NCI-H1436 (cell line): ENCODE results near the gene MUC12.
"Not testable (repeated sequence)": the region's sequence is repeated elsewhere in the genome, so short reads cannot be mapped to it uniquely, and the experiment has no call there.

Source experiments
- DNase-seq: peaks from one replicate; lab custom pipeline; 2025; lab: John Stamatoyannopoulos, UW

The MUC12 gene, protein sequence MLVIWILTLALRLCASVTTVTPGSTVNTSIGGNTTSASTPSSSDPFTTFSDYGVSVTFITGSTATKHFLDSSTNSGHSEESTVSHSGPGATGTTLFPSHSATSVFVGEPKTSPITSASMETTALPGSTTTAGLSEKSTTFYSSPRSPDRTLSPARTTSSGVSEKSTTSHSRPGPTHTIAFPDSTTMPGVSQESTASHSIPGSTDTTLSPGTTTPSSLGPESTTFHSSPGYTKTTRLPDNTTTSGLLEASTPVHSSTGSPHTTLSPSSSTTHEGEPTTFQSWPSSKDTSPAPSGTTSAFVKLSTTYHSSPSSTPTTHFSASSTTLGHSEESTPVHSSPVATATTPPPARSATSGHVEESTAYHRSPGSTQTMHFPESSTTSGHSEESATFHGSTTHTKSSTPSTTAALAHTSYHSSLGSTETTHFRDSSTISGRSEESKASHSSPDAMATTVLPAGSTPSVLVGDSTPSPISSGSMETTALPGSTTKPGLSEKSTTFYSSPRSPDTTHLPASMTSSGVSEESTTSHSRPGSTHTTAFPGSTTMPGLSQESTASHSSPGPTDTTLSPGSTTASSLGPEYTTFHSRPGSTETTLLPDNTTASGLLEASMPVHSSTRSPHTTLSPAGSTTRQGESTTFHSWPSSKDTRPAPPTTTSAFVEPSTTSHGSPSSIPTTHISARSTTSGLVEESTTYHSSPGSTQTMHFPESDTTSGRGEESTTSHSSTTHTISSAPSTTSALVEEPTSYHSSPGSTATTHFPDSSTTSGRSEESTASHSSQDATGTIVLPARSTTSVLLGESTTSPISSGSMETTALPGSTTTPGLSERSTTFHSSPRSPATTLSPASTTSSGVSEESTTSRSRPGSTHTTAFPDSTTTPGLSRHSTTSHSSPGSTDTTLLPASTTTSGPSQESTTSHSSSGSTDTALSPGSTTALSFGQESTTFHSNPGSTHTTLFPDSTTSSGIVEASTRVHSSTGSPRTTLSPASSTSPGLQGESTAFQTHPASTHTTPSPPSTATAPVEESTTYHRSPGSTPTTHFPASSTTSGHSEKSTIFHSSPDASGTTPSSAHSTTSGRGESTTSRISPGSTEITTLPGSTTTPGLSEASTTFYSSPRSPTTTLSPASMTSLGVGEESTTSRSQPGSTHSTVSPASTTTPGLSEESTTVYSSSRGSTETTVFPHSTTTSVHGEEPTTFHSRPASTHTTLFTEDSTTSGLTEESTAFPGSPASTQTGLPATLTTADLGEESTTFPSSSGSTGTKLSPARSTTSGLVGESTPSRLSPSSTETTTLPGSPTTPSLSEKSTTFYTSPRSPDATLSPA (N-terminal part only)

DNA sequence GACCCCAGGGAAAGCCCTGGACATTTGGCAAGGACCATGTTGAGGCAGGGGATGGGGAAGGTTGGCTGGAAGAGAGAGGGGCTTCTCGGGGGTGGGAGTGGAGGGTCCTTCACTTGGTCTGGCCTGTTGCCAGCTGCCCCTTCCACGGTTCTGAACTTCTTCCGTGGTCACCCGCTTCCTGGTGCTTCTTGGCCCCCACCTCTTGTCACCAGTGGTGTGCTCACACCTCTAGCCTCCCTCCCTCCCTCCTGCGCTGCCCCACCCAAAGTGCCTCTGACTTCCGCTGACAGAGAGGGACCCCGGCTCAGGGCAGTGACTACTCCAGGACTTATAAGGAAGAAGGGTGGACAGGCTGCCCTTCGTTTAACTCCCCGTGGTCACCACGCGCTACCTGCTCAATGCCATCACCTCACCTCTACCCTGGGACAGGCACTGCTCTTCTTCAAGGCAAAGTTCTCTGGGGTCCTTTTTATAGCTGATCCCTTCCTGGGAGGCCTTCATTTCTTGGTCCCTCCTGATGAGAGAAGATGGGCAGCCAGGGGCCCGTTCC is at the start of gene MUC12:
Gene MUC12 (plus strand): TSS at position 500 of the 550 bp plus-strand sequence. CDS start 58 bp downstream, outside the sequence.
- DNase-seq = no peak

DNA sequence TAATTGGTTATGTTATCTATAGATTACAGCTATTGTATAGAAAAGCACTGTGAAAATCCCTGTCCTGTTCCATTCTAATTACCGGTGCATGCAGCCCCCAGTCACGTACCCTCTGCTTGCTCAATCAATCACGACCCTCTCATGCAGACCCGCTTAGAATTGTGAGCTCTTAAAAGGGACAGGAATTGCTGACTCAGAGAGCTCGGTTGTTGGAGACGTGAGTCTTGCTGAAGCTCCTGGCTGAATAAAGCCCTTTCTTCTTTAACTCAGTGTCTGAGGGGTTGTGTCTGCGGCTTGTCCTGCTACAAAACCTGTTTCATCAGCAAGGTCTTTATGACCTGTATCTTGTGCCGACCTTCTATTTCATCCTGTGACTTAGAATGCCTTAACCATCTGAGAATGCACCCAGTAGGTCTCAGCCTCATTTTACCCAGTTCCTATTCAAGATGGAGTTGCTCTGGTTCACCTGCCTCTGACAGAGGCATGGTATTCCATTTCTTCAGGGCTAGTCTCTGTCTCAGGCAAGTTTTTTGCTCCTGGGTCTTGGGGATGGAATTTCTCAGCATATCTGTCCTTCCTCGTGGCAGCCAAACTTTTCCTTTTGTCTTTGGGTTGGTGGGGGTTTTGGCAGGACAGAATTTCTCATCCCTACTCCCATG is 49.5 kb upstream of the MUC12 start:
- not testable (repeated sequence) for DNase-seq

DNA sequence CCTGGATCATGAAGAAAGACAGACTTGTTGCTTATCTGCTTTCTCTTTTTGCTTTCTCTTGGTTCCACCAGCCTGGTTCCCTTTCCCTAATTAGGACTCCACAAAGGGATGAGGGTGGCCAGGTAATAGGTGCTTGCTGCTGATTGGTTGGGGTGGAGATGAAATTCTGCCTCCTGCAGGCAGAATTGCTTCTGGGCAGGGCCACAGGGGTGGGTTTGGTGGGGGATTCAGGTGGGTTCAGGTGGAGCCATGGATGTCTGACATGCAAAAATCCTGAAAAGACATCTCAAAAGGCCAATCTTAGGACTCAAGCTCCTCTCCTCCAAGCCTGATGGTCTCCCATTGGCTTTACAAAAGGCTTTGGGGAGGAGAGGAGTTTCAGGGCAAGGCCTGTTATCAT is 48.3 kb upstream of the MUC12 start:
- no peak for DNase-seq

DNA sequence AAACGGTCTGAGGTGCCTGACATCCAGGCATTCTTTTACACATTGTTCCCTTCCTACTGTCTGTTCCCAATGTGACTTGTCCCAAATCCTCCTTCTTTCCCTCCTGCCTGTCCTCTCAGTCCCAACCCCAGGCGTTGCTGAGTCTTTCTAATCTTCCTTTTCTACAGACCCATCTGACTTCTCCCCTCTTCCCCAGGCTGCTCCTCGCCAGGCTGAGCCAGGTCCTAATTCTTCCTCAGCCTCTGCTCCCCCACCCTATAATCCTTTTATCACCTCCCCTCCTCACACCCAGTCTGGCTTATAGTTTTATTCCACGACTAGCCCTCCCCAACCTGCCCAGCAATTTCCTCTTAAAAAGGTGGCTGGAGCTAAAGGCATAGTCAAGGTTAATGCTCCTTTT is 45.7 kb upstream of the MUC12 start:
- DNase-seq = not testable (repeated sequence)

DNA sequence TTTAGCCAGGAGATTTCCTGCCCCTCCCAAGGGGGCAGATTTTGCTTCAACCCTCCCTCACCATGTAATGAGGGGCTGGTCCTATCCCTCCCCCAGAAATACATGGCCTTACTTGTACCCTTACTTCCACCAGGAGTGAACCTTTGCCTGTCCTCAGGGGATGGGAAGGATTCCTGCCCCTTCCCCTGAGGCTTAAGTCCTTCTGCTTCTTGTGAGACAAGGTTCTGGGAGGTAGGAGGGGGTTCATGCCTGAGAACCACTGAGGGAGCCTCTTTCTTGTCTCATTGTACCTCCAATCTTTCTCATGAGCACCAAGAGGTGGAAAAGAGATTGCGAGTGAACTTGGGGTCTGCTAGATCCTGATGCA is 39.6 kb upstream of the MUC12 start:
- DNase-seq = no peak

DNA sequence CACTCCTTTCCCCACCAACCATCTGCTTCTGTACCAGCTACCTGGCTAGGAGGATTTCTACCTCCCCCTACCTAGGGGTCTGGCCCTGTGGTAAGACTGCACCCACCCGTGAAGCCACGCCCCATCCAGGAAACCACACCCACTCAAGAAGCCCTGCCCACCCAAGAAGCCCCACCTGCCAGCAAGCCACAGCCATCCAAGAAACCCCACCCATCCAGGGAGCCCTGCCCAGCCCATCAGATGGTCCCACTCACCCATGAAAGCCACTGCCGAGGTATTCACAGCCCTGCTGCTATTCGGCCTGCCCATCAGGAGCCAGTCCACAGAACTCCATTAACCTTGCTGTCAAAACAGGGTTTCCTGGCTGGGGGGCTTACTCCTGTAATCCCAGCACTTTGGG is 35.6 kb upstream of the MUC12 start:
- DNase-seq = no peak

DNA sequence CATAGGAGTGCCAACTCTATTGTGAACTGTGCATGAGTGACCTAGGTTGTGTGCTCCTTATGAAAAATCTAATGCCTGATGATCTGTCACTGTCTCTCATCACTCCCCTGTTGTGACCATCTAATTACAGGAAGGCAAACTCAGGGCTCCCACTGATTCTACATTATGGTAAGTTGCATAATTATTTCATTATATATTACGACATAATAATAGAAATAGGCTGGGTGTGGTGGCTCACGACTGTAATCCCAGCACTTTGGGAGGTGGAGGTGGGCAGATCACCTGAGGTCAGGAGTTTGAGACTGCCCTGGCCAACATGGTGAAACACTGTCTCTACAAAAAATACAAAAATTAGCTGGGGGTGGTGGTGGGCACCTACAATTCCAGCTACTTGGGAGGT is 34.0 kb upstream of the MUC12 start:
- DNase-seq = not testable (repeated sequence)

DNA sequence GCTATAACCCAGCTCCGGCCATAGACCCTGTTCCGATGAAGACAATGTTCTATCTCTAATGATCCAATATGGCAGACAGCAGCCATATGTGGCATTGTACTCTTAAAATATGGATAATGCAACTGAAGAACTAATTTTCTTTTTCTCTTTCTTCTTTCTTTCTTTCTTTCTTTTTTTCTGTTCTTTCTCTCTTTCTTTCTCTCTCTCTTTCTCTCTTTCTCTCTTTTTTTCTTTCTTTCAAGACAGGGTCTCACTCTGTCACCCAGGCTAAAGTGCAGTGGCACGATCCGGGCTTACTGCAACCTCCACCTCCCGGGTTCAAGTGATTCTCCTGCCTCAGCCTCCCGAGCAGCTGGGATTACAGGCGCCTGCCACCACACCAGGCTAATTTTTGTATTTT is 33.2 kb upstream of the MUC12 start:
- DNase-seq = not testable (repeated sequence)

DNA sequence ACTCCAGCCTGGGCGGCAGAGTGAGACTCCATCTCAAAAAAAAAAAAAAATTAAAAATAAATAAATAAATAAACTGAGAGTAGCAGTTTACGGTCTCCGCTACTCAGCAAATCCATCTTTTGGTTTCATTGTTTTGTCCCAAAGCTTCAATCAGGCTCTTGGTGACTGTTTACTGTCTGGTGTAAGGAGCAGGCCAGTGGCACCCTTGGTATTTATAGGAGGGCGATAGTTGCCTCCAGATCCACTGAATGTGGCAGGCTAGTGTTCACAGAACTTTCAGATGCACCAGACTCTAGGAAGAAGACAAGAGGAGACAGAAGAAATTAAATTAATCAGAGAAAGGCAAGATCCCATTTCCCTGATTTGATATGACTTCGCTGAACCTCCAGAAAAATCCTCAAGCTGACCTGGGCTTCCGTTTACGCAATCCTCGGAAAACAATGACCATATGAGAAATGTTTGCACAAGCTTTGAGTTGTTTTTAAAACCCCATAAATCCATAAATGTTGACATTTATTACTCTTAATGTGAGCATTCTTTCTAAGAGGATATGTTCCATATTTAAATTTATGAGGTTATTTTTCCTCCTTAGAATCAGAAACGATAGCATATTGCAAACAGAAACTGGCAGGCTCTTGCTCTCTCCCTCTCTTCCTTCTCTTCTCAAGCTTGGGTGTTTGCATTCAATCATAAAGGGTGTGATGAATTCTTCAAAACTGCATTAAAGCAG is 27.2 kb upstream of the MUC12 start:
- DNase-seq = no peak

DNA sequence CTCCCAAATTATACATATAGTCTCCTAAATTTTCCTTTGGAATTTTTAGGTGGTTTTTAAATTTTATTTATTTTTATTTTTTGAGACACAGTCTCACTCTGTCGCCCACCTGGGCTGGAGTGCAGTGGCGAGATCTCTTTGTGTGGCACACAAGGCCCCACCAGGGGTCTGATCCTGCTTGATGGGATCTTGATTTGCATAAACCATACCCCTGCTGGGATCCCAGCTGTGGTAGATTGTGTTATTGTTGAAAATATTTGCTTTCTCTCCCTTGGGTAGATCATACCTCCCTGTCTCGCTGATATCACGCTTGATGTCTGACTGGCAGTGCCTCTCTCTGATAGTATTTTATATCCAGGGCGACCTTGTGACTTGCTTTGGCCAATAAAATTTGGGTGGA is 25.7 kb upstream of the MUC12 start:
- DNase-seq = no peak

DNA sequence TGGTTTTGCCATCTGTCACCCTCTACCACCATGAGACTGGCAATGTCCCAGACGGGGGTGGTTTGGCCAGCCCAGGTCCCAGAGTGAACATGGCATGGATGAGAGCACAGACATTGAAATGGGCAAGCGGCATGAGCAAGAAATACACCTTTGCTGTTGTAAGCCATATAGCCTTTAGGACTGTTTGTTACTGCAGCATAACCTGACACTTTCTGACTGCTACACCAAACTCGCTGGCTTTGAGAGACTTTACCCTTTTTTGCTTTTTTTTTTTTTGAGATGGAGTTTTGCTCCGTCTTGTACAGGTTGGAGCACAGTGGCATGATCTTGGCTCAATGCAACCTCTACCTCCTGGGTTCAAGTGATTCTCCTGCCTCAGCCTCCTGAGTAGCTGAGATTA is 25.2 kb upstream of the MUC12 start:
- DNase-seq = no peak

DNA sequence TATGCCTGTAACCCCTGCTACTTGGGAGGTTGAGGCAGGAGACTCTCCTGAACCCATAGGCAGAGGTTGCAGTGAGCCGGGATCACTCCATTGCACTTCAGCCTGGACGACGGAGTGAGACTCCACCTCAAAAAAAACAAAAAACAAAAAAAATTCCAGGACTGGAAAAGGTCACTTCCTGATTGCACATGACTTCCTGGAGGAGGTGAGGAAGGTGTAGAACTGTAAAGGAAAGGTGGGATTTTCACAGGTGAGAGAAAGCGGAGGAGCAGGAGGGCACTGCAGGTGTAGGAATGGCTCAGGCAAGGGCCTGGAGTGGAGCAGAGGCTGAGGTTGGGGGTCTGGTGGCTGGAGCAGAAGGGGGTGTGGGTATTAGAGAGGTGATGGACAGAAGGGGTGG is 23.3 kb upstream of the MUC12 start:
- no peak for DNase-seq

DNA sequence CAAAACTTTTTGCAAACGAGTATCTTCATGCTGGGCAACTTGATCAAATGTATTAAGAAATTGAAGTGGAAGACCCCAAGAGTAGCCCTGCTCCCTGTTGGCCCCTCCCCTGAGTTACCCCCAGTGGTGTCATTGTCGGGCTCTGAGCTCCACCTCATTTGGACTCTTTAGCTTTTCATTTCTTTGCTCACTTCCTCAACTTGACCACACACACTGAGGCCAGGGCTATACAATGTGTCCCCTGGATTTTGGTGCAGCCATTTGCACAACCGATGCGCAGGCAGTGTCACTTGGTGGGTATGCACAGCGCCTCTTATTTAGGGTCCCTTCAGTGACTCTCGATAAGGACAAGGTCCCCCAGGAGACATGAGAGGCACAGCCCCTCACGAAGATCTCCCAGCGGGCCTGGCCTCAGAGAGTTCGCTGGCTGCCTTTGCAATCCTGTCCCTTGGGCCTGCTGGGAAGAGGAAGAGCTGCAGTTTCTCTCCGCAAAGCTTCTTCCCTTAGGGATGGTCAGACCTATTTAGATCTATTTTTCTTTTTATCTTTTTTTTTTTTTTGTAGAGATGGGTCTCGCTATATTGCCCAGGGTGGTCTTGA is 22.5 kb upstream of the MUC12 start:
- no peak for DNase-seq

DNA sequence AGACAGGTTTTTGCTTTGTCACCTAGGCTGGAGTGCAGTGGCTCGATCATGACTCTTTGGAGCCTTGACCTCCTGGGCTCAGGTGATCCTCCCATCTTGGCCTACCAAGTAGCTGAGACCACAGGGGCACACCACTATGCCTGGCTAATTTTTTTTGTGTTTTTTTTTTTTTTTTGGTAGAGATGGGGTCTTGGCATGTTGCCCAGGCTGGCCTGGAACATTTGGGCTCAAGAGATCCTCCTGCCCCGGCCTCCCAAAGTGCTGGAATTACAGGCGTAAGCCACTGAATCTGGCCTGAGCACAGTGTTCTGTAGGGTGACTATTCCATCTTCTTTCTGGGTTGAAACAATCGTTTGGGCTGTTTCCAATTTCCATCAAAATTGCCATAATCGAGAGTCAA is 21.6 kb upstream of the MUC12 start:
- DNase-seq = no peak

DNA sequence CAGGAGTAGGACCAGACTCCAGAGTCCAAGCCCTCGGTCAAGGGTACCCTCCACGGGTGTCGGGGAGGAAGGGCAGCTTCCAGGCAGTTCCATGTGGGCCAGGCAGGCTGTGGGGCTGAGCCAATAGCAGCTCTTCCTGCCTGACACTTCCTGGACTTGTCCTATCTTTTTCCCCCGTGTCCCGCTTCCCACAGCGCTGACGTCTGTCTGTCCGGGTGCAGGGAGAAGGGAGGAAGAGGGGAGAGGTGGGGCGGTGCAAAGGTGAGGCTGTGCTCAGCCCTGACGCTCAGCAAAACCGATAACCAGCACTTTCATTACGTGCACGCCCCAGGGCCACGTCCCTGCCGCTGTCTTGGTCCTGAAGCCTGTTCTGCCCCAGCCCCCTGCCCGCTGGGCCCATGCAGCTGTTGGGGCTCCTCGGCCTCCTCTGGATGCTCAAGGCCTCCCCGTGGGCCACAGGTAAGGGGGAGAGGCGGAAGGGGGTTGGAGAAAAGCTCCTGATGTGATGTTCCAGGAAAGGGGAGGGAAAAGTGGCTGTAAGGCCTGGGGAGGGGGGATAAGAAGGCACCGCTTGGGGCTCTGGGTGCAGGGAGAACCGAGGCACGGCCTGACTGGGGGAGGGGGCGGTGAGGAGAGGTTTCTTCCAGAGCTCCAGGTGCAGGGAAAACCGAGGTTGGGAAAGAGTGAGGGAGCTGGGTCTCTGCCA is 20.0 kb upstream of the MUC12 start, which contains the start of gene MUC3A:
Gene MUC3A (plus strand): TSS at position 308 of the 706 bp plus-strand sequence. CDS start 91 bp downstream, at position 399.
- no peak for DNase-seq

DNA sequence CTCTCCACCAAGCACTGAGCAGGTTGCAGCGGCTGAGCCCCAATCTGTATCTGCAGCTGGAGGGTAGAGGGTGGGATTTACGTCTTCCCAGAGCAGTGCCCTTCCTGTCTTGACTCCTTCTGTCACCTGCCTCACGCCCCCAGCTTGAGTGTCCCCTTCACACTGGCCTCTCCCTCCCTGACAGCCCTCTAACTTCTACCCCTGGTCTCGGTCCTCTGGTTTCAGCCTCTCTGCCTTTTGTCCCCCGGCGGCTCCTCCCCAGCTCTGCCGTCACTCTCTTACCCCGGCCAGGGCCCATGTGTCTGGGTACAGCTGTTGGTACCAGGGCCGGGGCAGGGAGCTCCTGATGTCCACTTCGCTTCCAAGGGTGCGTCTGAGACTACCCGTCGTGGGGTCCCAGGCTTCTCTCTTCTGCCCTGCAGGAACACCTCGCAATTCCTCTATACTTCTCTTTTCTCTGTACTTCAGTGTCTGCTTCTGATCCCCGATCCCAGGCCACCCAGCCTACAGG is 19.4 kb upstream of the MUC12 start:
- no peak for DNase-seq

DNA sequence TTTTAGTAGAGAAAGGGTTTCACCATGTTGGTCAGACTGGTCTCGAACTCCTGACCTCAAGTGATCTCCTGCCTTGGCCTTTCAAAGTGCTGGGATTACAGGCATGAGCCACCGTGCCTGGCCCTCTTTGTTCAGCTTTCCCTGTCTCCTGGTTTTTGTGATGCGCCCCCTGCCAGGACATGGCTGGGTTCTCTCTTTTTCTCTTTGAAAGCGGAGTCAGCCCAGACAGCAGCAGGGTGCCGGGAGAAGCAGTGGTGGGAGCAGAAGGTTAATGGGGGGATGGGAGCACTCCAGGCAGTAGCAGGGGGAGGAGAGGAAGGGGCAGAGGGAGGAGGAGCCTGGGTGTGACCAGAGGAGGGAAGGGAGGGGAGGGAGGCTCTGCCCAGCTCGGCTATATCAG is 18.2 kb upstream of the MUC12 start:
- DNase-seq = no peak

DNA sequence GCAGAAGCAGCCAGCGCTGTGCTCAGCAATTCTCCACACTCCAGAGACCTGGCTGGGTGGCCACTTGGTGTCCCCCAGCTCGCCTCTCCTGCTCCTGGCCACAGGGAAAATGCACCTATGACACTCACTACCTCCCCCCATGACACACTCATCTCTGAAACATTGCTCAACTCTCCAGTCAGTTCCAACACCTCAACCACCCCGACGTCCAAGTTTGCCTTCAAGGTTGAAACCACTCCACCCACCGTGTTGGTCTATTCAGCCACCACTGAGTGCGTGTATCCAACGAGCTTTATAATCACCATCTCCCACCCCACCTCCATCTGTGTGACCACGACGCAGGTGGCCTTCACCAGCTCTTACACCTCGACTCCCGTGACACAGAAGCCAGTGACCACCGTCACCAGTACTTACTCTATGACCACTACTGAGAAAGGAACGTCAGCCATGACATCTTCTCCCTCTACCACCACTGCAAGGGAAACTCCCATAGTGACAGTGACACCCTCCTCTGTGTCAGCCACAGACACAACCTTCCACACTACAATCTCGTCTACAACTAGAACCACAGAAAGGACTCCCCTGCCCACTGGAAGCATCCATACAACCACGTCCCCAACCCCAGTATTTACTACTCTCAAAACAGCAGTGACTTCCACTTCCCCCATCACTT is 17.3 kb upstream of the MUC12 start:
- DNase-seq = no peak

DNA sequence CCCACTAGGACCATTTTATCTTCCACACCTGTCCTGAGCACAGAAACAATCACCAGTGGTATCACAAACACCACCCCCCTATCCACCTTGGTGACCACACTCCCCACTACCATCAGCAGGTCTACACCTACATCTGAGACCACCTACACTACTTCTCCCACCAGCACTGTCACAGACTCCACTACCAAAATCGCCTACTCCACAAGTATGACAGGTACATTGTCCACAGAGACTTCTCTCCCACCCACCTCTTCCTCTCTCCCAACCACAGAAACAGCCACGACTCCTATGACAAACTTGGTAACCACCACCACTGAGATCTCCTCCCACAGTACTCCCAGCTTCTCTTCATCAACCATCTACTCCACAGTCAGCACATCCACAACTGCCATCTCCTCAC is 16.7 kb upstream of the MUC12 start:
- DNase-seq = no peak
